SK-N-MC (cell line): ENCODE results near the gene ERLEC1.

Source experiments
- DNase-seq: peaks from one replicate; pipeline ENCODE4 v3.0.0-alpha.2; 2011; ENCODE audit warnings: low read depth, low spot score
- H3K27ac ChIP-seq: fragments of 200-600 bp; sonication (generic); 2 replicates; pipeline ENCODE4 v1.5.1; 2016; ENCODE audit warnings: mixed run types
- H3K36me3 ChIP-seq: fragments of 200-600 bp; sonication (generic); 2 replicates; pipeline ENCODE4 v1.6.1; 2017; ENCODE audit warnings: antibody characterized with exemption, low read length, mixed read lengths; ENCODE audit not compliant: insufficient read depth
- H3K4me3 ChIP-seq: fragments of 200-600 bp; sonication (generic); 2 replicates; pipeline ENCODE4 v1.5.1; 2016
- H3K9ac ChIP-seq: fragments of 200-600 bp; sonication (generic); 2 replicates; pipeline ENCODE4 v1.8.0; 2017; ENCODE audit warnings: mixed run types, mixed read lengths; ENCODE audit not compliant: insufficient read length
- H3K9me3 ChIP-seq: fragments of 200-600 bp; sonication (generic); 2 replicates; pipeline ENCODE4 v1.6.1; 2017; ENCODE audit warnings: low read depth, mild to moderate bottlenecking, antibody characterized with exemption, low read length, moderate library complexity, mixed read lengths
- EZH2 ChIP-seq: fragments of 200-600 bp; sonication (generic); IDR thresholded peaks from one replicate; pipeline ENCODE4 v1.6.1; 2017; ENCODE audit warnings: antibody characterized with exemption
- FOXP2 ChIP-seq: optimal IDR thresholded peaks from 2 replicates; pipeline ENCODE3; 2011; ENCODE audit warnings: mild to moderate bottlenecking, moderate library complexity; ENCODE audit not compliant: insufficient read depth; ENCODE audit errors: extremely low read length, control extremely low read depth
- POLR2AphosphoS5 ChIP-seq: IDR thresholded peaks from 2 replicates; pipeline ENCODE4 v1.6.1; 2012; ENCODE audit warnings: mild to moderate bottlenecking, low read depth, low read length, borderline replicate concordance

ERLEC1 gene

DNA sequence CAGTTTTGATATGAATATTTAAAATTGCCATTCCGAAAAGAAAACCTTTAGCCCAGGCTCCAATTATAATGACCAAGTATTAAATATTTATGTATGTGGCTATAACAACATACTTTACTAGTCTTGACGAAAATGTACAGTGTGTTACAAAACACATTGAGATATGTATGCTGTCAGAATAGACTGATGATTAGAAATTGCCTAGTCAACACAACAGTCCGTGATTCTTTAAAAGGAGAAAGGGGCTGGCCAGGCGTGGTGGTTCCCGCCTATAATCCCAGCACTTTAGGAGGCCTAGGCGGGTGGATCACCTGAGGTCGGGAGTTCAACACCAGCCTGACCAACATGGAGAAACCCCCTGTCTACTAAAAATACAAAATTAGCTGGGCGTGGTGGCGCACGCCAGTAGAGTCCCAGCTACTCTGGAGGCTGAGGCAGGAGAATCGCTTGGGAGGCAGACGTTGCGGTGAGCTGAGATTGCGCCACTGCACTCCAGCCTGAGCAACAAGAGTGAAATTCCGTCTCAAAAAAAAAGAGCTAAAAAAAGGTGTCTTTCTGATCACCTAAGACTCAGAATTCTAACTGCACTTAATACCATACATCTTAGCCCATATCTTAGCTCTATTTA, 17.4 kb upstream of the ERLEC1 start:
- Histone ChIP-seq H3K27ac (peak overlapping the region; percentile 4; the same call in 1 of the 2 replicates), H3K4me3 (peak overlapping the region; percentile 79; the same call in 1 of the 2 replicates), H3K9me3 (no peaks in the 10 kb centered on the region), H3K9ac (no peak overlapping the region), H3K36me3 (peaks cover 12% of the 10 kb centered on the region; the same call in 1 of the 2 replicates)
- TF ChIP-seq POLR2AphosphoS5 (no peak), EZH2 (no peak), FOXP2 (no peak)
- no peak for DNase-seq

DNA sequence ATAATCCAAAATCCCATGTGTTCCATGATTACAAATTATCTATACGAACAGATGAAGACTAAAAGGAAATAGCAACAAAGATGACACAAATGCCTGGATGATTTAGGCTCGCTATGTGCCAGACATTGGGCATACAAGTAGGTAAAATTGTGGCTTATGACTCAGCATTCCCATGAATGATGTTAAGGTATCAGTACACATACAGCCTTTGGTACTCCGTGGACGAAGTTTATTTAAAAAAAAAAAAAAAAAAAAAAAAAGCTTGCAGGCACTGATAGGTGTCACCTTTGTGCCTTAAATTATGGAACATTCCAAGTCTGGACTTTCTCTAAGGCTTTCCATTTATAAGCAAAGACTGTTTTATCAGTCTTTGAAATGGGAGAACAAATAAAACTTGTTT, 16.6 kb upstream of the ERLEC1 start:
- H3K36me3 ChIP-seq, result peaks cover 17% of the 10 kb centered on the region; the same call in 1 of the 2 replicates
- no peak for TF ChIP-seq FOXP2
- TF ChIP-seq EZH2, result no peak
- TF ChIP-seq POLR2AphosphoS5, result no peak
- H3K27ac ChIP-seq, result peak overlapping the region; percentile 4; the same call in 1 of the 2 replicates
- no peak overlapping the region for H3K4me3 ChIP-seq
- no peak for DNase-seq
- H3K9ac ChIP-seq, result no peak overlapping the region
- H3K9me3 ChIP-seq, result no peaks in the 10 kb centered on the region

DNA sequence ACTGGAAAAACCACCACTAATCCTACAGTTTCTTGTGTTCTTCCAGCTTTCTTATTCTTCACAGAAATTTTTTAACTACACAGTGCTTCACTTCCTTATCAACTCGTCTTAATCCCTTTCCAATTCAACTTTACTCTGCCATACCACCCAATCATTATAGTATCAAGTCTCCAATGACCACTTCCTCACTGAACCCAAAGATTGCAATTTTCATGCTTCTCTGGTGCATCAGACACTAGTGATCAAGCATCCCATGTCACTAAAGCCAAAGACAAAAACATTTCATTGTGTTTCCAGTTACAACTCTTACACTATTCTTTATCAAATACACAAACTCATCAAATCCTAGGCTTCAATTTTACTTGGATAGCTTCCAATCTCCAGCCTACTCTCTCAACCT, 9.7 kb upstream of the ERLEC1 start:
- no peak overlapping the region for H3K4me3 ChIP-seq
- no peak overlapping the region for H3K27ac ChIP-seq
- H3K9ac ChIP-seq, result no peak overlapping the region
- peaks cover 42% of the 10 kb centered on the region for H3K36me3 ChIP-seq
- TF ChIP-seq POLR2AphosphoS5, result no peak
- no peak for TF ChIP-seq EZH2
- TF ChIP-seq FOXP2, result no peak
- DNase-seq, result no peak
- no peaks in the 10 kb centered on the region for H3K9me3 ChIP-seq

DNA sequence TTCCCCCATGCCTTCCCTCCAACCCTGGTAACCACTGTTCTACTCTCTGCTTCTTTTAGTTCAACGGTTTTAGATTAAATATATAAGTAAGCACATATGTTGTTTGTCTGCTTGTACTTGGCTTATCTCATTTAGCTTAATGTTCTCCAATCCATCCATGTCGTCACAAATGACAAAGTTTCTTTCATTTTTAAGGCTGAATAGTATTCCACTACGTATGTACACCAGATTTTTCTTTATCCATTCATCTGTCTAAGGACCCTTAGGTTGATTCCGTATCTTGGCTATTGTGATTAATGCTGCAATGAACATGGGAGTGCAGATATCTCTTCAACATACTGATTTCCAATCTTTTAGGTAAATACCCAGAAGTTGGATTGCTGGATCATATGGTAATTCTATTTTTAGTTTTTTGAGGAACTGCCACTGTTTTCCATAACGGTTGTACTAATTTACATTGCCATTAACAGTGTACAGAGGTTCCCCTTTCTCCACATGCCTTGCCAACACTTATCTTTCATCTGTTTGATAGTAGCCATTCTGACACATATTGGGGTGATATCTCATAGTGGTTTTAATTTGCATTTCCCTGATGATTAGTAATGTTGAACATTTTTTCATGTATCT, 8.2 kb upstream of the ERLEC1 start:
- no peaks in the 10 kb centered on the region for H3K9me3 ChIP-seq
- H3K27ac ChIP-seq, result no peak overlapping the region
- no peak overlapping the region for H3K9ac ChIP-seq
- H3K36me3 ChIP-seq, result peaks cover 36% of the 10 kb centered on the region
- H3K4me3 ChIP-seq, result no peak overlapping the region
- DNase-seq, result no peak
- TF ChIP-seq EZH2 (no peak), FOXP2 (no peak), POLR2AphosphoS5 (no peak)

DNA sequence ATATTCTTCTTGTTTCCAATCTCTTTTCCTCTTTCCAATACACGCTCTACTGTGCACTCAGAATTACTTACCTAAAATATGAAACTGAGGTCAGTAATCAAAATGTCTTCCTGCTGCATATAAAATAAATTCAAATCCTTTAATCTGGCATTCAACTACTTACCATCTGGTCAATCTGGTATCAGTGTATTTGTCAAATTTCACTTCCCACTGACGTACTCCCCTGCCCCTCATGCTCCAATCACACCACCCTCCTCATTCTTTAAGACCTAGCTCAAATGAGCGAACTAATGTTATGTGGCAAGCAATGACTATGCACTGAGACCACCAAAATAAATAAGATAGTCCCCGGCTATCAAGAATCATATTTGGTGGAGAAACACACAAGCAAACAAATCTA, 6.8 kb upstream of the ERLEC1 start:
- no peak for TF ChIP-seq EZH2
- no peak for TF ChIP-seq POLR2AphosphoS5
- TF ChIP-seq FOXP2, result no peak
- Histone ChIP-seq H3K36me3 (peaks cover 30% of the 10 kb centered on the region), H3K9ac (no peak overlapping the region), H3K9me3 (no peaks in the 10 kb centered on the region), H3K27ac (no peak overlapping the region), H3K4me3 (no peak overlapping the region)
- DNase-seq, result no peak

DNA sequence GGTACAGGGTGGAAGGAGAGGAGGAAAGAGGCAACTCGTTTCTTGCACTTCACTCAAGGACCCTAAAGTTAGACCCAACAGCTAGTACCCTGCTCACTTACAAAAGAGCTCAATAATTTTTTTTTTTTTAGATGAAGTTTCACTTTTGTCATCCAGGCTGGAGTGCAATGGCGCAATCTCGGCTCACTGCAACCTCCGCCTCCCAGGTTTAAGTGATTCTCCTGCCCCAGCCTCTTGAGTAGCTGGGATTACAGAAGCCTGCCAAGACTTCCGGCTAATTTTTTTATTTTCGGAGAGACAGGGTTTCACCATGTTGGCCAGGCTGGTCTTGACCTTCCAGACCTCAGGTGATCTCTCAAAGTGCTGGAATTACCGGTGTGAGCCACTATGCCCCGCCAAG, 4.2 kb upstream of the ERLEC1 start:
- no peak for DNase-seq
- no peak for TF ChIP-seq FOXP2
- Histone ChIP-seq H3K9ac (no peak overlapping the region), H3K27ac (no peak overlapping the region), H3K4me3 (no peak overlapping the region), H3K9me3 (no peaks in the 10 kb centered on the region), H3K36me3 (peaks cover 30% of the 10 kb centered on the region)

DNA sequence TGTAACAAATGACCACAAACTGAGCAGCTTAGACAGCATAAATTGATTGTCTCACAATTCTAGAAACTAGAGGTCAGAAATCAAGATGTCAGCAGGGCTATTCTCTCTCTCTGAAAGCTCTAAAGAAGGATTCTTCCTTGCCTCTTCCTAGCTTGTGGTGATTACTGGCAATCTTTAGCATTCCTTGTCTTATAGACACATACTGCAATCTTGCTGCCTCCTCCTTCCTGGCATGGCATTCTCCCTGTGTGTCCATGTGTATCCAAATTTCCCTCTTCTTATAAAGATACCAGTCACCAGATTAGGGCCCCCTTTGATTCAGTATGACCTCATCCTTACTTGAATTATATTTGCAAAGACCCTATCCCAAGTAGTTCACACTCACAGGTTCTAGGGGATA, 2.4 kb upstream of the ERLEC1 start:
- Histone ChIP-seq H3K27ac (no peak overlapping the region), H3K4me3 (no peak overlapping the region), H3K9ac (no peak overlapping the region), H3K36me3 (peaks cover 24% of the 10 kb centered on the region), H3K9me3 (no peaks in the 10 kb centered on the region)
- no peak for DNase-seq
- TF ChIP-seq EZH2 (no peak), POLR2AphosphoS5 (no peak)

DNA sequence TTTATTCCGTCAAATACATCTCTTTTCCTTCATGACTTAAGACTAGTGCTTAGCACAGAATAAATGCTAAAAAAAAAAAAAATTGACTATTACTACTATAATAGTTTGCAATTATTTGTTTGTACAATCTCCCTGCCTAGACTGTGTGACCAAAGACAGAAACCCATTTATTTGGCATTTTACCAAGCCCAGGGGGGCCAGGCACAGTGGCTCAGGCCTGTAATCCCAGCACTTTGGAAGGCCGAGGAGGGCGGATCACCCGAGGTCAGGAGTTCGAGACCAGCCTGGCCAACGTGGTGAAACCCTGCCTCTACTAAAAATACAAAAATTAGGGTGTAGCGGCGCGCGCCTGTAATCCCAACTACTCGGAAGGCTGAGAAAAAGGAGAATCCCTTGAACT, 1.5 kb upstream of the ERLEC1 start:
- Histone ChIP-seq H3K36me3 (peaks cover 15% of the 10 kb centered on the region), H3K27ac (no peak overlapping the region), H3K9me3 (no peaks in the 10 kb centered on the region), H3K9ac (peak overlapping the region; percentile 95), H3K4me3 (peak overlapping the region; percentile 97)
- DNase-seq, result no peak
- TF ChIP-seq POLR2AphosphoS5 (no peak), EZH2 (no peak), FOXP2 (no peak)

DNA sequence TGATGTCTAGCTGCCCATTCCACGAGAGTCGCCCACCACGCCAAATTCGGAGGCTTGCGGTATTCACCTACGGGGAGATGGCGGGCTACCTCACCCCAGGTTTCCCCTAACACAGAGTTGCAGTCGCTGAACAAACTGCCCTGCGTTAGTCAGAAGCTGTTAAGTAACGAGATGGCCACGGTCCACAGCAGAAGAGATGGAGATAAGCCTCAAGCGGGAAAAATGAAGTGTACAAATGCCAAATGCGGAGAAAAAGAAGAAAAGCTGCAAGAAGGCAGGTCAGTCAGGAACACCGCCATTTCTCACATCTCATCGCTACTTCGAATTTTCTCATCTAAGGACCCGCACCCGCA, 516 bp upstream of the ERLEC1 start:
- peak overlapping the region; percentile 97 for H3K4me3 ChIP-seq
- TF ChIP-seq EZH2, result no peak
- DNase-seq, result no peak
- H3K9me3 ChIP-seq, result no peaks in the 10 kb centered on the region
- peak overlapping the region; percentile 65 for H3K27ac ChIP-seq
- peak overlapping the region; percentile 95 for H3K9ac ChIP-seq
- H3K36me3 ChIP-seq, result peaks cover 8% of the 10 kb centered on the region; the same call in 1 of the 2 replicates
